Endothelial cell (in vitro differentiated cells): ENCODE results near the gene PTPRK. TPM values are rescaled to one million over a fixed set of nuclear protein-coding genes. Genes with fewer than 3 reads are reported as not detected.

ENCODE experiments used
- DNase-seq: peaks from one replicate; pipeline ENCODE4 v3.0.0; 2021; ENCODE audit warnings: low spot score
- H3K27ac Mint-ChIP-seq: one replicate; pipeline ENCODE4 v1.8.0; 2021; ENCODE audit warnings: mixed read lengths, inconsistent platforms; ENCODE audit not compliant: unreplicated experiment
- H3K27me3 Mint-ChIP-seq: one replicate; pipeline ENCODE4 v1.8.0; 2021; ENCODE audit warnings: mild to moderate bottlenecking, moderate library complexity, mixed read lengths, inconsistent platforms; ENCODE audit not compliant: unreplicated experiment
- H3K36me3 Mint-ChIP-seq: one replicate; pipeline ENCODE4 v1.8.0; 2021; ENCODE audit warnings: mild to moderate bottlenecking, low read depth, mixed read lengths, inconsistent platforms; ENCODE audit not compliant: unreplicated experiment
- H3K4me1 Mint-ChIP-seq: one replicate; pipeline ENCODE4 v1.8.0; 2021; ENCODE audit warnings: mild to moderate bottlenecking, mixed read lengths, inconsistent platforms; ENCODE audit not compliant: unreplicated experiment
- H3K4me3 Mint-ChIP-seq: one replicate; pipeline ENCODE4 v1.8.0; 2021; ENCODE audit warnings: mild to moderate bottlenecking, mixed read lengths, inconsistent platforms; ENCODE audit not compliant: unreplicated experiment
- H3K9me3 Mint-ChIP-seq: one replicate; pipeline ENCODE4 v1.8.0; 2021; ENCODE audit warnings: mixed read lengths, inconsistent platforms; ENCODE audit not compliant: unreplicated experiment
- total RNA-seq: library from RNA; stranded (reverse); fragmentation: NEBNext Ultra II Directional; extraction: Animal tissue kit (Norgen Biotek cat#: 25700); gene quantifications from one replicate; pipeline ENCODE4 v1.2.1, GENCODE V29; 2021; ENCODE audit not compliant: unreplicated experiment
- TF ChIP-seq, protein P1 (sequence below): fragments of 200-600 bp; sonication (generic); IDR thresholded peaks from one replicate; pipeline ENCODE4 v1.5.0; 2021; ENCODE audit warnings: antibody characterized with exemption; ENCODE audit not compliant: unreplicated experiment

PTPRK gene
- total RNA-seq, 1 donor from 2014 or later, result 47.3 TPM

DNA sequence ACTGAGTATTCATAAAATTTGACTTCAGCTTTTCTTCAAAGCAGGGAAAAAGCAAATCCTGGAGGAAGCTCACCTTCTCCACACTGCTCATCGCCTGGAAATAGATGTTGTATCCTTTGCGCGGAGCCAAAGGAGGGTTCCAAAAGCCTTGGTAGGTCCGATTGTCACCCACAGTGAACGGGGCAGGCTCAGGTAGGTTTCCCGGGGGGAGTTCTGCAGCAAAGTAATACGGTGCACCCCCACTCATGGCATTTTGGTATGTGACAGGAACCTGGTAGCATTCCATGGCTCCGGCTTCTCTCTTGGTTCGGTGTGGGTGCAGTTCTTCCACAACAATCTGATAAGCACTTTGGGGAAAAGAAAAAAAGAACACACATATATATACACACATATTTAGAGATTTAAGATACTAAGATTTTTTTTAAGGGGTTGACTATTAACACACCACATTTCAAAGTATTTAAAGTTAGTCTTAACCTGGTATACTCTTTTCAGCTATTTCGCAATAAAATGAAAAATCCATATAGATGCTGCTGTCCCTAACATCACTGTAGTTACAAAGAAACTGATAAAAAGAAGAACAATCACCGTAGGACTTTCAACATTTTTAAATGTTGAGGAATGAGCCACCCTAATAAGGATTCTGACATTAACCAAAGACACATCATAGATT, 452.8 kb downstream of the PTPRK start:
- Mint-ChIP-seq H3K9me3 (no peaks in the 10 kb centered on the region), H3K36me3 (no peaks in the 10 kb centered on the region), H3K4me3 (no peak overlapping the region), H3K4me1 (peaks cover 12% of the 10 kb centered on the region), H3K27me3 (no peaks in the 10 kb centered on the region), H3K27ac (peak overlapping the region; percentile 70)
- TF ChIP-seq, protein P1, sequence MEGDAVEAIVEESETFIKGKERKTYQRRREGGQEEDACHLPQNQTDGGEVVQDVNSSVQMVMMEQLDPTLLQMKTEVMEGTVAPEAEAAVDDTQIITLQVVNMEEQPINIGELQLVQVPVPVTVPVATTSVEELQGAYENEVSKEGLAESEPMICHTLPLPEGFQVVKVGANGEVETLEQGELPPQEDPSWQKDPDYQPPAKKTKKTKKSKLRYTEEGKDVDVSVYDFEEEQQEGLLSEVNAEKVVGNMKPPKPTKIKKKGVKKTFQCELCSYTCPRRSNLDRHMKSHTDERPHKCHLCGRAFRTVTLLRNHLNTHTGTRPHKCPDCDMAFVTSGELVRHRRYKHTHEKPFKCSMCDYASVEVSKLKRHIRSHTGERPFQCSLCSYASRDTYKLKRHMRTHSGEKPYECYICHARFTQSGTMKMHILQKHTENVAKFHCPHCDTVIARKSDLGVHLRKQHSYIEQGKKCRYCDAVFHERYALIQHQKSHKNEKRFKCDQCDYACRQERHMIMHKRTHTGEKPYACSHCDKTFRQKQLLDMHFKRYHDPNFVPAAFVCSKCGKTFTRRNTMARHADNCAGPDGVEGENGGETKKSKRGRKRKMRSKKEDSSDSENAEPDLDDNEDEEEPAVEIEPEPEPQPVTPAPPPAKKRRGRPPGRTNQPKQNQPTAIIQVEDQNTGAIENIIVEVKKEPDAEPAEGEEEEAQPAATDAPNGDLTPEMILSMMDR, result no peak
- no peak for DNase-seq

DNA sequence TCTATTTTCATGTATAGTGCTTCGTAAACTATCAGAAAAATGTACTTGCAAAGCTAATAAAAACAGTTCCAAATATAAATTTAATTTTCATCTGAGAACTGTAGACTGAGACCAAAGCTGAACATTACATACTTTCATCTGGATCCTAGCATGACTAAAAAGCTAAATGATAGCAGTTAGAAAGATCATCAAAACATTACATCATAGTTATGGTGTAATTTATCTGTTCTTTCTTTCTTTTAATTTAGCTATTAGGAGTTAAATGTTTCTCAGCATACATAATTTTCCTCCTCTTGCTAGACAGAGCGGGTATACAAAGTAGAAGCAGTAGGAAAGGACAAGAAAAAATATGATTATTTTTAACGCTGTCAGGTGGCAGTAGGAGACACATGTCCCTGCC, 455.3 kb downstream of the PTPRK start:
- no peaks in the 10 kb centered on the region for H3K36me3 Mint-ChIP-seq
- TF ChIP-seq, protein P1, result no peak
- H3K9me3 Mint-ChIP-seq, result no peaks in the 10 kb centered on the region
- H3K4me1 Mint-ChIP-seq, result peaks cover 12% of the 10 kb centered on the region
- H3K4me3 Mint-ChIP-seq, result no peak overlapping the region
- DNase-seq, result no peak
- no peaks in the 10 kb centered on the region for H3K27me3 Mint-ChIP-seq
- no peak overlapping the region for H3K27ac Mint-ChIP-seq

- Mint-ChIP-seq H3K4me3 (no peak overlapping the region), H3K4me1 (peaks cover 12% of the 10 kb centered on the region), H3K36me3 (no peaks in the 10 kb centered on the region), H3K9me3 (no peaks in the 10 kb centered on the region), H3K27ac (no peak overlapping the region), H3K27me3 (no peaks in the 10 kb centered on the region)
- TF ChIP-seq, protein P1, result no peak
- no peak for DNase-seq
Observed at GRCh38 chr6:128064540-128064895, 455.9 kb downstream of the PTPRK start.

- Mint-ChIP-seq H3K27me3 (no peaks in the 10 kb centered on the region), H3K9me3 (no peaks in the 10 kb centered on the region), H3K4me1 (peaks cover 12% of the 10 kb centered on the region), H3K27ac (no peak overlapping the region), H3K36me3 (no peaks in the 10 kb centered on the region), H3K4me3 (no peak overlapping the region)
- TF ChIP-seq, protein P1, result no peak
- DNase-seq, result no peak
Observed at GRCh38 chr6:128063850-128064539, 456.4 kb downstream of the PTPRK start.
